ENCODE results near the gene KCTD15.

Gene KCTD15

DNA sequence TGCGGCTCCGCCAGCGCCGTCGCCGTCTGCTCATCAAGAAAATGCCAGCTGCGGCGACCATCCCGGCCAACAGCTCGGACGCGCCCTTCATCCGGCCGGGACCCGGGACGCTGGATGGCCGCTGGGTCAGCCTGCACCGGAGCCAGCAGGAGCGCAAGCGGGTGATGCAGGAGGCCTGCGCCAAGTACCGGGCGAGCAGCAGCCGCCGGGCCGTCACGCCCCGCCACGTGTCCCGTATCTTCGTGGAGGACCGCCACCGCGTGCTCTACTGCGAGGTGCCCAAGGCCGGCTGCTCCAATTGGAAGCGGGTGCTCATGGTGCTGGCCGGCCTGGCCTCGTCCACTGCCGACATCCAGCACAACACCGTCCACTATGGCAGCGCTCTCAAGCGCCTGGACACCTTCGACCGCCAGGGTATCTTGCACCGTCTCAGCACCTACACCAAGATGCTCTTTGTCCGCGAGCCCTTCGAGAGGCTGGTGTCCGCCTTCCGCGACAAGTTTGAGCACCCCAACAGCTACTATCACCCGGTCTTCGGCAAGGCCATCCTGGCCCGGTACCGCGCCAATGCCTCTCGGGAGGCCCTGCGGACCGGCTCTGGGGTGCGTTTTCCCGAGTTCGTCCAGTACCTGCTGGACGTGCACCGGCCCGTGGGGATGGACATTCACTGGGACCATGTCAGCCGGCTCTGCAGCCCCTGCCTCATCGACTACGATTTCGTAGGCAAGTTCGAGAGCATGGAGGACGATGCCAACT, 24.4 kb upstream of the KCTD15 start:
- no peak for DNase-seq

DNA sequence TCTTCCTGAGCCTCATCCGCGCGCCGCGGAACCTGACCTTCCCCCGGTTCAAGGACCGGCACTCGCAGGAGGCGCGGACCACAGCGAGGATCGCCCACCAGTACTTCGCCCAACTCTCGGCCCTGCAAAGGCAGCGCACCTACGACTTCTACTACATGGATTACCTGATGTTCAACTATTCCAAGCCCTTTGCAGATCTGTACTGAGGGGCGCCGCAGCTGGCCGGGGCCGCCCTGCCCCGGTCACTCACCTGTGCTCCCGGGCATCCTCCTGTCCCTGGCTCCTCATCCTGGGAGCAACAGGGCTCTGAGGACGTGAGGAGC, 23.9 kb upstream of the KCTD15 start:
- DNase-seq = no peak

DNA sequence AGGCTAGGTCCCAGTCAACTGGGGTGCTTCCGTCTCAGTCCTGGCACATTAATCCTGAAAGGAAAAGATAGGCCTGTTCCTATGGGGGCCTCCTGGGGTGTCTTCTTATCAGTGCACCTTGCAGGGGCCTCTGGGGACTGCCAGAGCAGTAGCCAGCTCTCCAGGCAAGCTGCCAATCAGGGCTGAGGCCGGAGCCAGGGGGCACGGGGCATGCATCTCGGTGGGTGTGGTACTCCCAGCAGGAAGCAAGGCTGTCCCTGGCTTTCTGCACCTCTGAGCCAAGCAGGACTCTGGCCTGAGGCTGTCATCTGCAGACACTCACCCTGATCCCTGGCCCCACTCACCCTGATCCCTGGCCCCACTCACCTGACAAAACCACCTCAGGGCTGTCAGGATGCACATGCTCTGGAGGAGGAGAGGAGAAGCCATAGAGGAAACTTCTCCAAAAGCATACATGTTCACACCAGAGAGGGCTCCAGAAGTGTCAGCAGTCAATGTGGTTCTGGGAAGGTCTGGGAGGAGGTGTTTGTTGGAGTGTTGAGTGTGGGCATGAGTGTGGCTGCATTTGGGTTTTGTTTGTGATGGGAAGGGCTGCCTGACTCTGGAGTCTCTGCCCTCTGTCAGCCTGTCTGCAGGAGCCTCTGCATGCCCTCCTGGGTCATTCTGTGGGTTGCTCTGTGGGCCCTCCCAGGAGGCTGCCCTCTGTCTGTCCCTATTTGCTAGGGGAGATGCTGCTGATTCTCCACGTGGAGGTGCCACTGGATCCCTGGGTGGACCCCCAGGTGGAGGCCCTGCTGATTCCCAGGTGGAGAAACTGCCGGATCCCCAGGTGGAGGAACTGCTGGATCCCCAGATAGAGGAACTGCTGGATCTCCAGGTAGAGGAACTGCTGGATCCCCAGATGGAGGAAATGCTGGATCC, 22.7 kb upstream of the KCTD15 start:
- no peak for DNase-seq

DNA sequence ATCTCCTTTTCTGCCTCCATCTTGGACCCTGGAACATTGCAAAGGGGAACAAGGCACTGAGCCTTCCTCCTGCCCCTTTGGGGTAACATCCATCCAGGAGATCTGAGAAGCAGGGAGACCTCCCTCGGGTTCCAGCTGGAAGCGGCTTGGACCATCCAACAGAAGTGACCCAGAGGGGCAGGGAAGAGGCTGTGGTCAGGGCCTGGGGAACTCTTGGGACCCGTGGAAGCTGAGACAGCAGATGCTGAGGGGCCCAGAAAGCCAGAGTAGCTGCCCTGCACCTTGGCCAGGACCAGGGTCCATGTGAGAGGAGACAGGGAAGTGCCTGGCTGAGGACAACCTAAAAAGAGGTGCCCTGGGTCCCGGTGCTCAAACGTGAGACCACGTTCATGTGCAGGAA, 21.9 kb upstream of the KCTD15 start:
- DNase-seq = no peak

DNA sequence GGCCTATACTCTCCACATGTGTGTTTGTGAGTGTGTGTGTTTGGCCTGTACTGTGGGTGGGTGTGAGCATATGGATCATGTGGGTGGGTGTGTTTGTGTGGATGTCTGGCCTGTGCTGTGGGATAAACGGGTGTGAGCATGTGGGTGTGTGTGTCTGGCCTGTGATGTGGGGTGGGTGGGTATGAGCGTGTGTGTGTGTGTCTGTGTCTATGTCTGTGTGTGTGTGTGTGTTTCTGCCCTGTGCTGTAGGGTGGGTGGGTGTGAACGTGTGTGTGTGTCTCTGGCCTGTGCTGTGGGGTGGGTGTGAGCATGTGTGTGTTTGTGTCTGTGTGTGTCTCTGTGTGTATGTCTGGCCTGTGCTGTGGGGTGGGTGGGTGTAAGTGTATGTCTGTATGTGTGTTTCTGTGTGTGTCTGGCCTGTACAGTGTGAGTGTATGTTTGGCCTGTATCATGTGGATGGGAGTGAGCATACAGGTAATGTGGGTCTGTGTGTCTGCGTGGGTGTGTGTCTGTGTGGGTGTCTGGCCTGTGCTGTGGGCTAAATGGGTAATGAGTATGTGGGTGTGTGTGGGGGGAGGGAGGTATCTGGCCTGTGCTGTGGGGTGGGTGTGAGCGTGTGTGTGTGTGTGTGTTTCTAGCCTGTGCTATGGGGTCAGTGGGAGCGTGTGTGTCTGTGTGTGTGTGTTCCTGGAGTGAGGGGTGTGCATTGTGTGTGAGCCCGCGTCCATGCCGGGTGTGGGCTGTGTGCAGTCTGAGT, 20.8 kb upstream of the KCTD15 start:
- no peak for DNase-seq

DNA sequence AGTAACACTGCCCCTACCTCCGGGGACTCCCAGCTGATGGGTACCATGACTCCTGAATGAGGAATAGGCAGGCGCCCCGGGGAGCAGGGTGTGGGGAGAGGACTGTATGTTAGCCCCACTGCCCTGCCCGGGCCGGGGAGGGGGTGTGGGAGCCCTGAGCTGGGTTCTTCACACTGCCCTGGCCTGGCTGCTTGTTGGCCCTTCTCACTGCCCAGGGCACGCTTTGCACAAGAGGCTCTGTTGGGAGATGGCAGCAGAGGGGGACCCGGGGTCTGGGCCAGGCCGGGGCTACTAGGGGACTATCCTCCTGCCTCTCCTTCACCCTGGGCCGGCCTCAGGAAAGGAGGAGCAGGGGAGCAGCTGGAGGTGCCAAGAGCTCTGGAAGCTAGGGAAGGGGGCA, 19.3 kb upstream of the KCTD15 start:
- no peak for DNase-seq

DNA sequence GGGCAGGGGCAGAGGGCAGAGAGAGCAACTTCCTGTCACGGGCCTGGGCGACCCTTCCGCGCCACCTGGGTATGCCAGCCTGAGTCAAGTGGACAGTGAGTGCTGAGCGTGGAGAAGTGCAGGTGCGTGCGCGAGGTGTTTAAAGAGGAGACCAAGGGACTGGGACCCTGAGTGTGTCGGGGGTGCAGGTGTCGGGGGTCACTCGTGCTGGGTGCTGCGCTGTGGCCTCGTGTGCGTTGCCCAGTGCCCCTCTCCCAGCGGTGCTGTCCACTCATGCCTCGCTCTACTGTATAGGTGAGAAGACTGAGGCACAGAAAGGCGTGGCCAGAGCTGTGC, 18.9 kb upstream of the KCTD15 start:
- DNase-seq = no peak

DNA sequence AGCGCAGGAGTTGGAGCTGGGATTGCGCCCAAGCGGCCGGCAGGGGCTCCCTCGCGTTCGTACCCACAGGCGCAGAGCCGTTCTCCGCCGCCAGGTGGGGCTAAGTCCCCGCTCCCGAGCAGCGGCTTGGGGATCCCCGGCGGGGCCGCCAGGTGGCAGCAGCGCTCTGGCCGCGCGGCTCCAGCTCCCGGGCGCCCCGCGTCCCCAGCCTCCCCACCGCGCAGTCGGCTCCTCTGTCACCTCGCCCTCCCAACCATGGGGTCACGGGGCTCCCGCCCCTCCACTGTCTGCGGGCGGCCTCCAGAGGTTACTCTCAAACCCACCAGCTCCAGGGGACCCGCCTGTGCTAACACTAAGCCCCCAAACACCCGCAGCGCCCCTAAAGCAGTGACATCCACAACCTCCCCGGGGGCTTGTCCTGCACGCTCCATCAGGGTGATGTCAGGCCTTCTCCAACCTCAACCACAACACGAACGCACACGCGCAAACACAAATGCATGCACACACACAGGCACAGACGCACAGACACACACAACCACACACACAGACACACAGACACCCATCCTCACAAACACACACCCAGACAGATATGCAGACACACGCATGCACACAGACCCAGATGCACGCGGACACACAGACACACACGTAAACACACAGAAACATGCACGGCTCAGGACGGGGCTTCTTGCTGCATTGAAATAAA, 18.4 kb upstream of the KCTD15 start:
- DNase-seq = peak; percentile 49 to 75

DNA sequence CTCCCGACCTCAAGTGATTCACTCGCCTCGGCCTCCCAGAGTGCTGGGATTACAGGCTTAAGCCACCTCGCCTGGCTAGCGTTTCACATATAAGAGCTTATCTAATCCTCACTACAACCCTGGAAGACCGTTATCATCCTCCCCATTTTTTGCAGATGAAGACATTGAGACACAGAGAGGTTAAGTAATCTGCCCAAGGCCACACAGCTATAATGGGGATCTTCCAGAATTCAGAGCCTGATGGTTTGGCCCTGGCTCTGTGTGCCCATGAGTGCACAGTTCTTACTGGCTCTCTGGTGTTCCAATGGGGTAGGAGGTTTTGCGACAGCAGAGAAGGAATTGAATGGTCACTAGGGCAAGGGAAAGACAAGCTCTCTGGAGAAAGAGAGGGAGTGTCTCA, 16.8 kb upstream of the KCTD15 start:
- no peak for DNase-seq

DNA sequence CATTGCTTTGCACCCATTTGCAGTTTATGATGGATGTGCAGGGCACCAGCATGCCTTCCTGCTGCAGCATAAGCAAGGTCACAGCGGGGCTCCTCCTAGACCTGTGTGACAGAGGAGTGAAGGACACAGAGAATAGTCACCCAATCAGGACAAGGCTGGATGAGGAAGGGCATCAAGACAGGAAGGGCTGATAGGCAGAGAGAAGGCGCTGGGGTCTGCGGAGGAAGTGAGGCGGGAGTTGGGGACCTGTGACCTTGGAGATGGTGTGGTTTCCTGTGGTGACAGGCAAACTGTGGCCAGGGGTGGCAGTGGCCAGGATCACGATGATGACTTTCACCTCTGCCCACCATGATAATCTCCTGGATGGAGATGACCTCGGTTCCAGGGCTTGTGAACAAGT, 16.4 kb upstream of the KCTD15 start:
- DNase-seq = no peak

DNA sequence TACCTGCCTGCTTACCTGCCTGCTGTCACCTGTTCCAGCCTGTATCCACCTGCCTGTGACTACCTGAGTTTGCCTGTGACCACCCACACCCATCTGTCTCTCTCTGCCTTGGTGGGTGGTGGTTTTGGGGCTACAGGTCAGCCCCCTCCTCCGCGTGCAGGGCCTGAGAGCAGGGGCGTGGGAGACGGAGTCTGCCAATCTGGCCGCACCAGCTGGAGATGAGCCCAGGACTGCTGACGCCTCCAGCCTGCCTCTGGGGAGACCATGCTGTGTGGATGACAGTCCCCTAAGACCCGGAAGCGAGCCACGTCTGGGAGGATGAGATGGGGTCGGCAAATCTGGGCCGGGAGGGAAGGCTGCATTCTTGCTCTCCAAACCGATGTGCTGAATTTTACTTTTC, 15.9 kb upstream of the KCTD15 start:
- DNase-seq = no peak

DNA sequence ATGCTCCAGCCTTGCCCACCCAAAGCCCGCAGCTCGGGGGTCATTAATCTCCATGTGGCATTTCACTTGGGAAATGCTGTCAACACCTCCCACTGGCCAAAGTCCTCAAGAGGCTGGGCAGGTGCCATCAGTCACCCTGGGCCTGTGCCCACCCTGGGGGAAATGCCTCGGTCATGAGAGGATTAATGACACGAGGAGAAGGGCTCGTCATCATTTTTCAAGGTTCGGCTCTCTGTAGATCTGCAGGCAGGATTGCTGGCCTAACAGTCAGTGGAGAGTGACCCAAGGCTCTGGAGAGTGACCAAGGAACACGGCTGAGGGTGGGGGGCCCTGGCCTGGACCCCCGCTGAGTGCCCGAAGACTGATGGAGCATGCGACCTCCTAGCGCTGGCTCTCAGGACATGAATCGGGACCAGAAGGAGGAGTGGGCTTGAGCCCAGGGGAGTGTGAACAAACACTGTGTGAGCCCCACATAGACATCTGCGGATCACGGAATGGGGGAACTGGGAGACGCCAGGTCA, 15.2 kb upstream of the KCTD15 start:
- no peak for DNase-seq

DNA sequence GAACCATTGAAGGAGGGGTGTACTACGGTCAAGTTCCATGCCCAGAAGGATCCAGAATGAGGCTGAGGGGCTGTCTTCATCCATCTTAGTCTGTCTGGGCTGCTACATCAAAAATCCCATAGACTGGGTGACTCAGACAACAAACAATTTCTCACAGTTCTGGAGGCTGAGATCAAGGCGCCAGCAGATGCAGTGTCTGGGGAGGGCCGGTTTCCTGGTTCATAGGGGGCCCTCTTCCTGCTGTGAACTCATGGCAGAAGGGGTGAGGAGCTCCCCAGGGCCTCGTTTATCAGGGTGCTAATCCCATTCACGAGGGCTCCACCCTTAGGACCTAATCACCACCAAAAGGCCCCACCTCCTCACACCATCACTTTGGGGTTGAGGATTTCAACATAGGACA, 14.7 kb upstream of the KCTD15 start:
- DNase-seq = no peak

DNA sequence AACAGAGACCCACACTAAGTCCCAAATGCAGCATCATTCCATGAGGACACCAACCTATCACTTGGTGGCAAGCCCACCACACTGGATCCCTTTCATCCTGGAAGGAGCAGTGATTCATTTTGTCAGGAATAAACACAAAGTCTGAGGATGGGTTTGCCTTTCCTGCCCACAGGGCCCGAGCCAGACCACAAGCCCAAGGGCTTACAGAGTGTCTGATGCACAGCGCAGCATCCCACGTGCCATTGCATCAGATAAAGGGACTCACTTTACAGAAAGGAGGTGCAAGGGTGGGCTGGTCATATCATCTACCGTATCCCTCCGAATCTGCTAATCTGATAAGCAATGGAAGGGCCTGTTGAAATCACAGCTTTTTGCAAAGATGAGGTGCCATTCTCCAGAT, 12.2 kb upstream of the KCTD15 start:
- no peak for DNase-seq

DNA sequence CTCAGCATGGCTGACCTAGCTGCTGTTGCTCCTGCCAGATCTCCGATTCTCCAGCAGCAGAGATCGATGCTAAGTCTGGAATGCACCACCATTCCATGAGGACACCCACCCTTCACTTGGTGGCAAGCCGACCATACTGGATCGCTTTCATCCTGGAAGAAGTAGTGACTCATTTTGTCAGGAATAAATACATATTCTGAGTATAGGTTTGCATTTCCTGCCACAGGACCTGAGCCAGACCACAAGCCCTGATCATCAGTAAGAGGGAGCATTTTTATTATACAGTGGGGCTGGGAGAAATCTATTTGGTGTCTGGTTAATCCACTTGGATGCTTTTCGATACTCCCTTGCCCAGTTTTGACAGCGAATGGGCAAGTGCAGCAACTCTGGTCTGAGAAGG, 10.9 kb upstream of the KCTD15 start:
- no peak for DNase-seq

DNA sequence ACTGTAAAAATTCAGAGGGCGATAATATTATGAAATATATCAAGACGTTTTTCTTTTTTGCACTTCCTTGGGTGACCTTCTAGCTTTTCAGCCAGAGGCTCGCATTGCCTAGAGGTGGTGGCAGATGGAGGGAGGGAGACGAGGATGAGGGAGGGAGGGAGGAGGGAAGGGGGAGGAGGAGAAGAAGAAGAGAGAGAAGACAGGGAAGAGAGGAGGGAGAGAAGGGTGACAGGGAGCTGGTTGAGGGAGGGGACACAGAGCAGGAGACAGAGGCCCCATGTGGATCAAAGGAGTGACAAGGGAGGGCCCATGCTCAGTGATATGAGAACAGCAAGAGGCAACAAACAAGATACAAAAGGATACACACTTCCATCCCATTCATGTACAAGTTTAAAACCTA, 8.0 kb upstream of the KCTD15 start:
- DNase-seq = no peak

DNA sequence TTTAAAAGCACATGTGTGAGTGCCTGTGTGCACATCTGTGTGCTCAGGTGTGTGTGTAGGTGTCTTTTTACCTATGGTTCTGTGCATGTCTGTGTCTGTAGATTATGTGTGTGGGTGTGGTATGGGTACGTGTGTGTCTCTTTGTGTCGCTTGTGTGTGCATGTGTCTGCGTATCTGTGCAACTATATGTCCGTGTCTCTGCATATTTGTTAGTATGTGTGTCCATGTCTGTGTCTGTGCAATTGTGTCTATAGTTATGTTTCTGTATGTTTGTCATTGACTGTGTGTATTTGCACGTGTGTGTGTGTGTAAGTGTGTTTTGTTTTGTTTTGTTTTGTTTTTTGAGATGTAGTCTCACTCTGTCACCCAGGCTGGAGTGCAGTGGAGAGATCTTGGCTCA, 7.3 kb upstream of the KCTD15 start:
- DNase-seq = no peak

DNA sequence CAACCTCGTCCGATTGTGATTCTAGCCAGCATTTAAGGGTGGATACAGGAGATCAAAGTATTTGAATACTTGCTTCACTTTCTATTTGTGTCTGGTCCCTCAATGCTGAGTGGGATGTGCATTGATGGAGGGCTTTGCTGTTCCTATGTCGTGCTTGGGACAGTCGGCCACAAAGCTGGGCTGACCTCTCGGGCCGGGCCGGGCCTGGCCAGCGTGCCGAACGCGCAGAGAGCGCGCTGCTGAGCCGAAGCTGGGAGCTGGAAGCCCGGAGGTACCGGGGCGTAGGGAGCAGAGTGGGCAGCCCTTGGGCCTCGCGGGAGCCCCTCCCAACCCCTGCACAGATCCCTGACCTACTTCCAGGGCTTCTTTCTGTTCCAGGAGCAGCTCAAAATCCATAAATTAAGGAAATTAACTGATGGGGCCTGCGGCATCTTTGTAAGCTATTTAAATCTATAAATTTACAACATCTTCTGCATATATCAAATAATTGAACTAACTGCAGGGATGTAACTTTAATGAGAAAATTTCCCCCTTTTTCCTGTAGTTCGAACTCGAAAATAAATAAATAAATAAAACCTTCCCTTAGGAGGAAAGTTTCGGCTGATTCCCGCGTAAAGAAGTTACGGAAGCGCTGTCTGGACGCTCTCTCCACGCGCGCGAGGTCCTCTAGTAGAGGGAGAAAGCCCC, 1.8 kb upstream of the KCTD15 start:
- no peak for DNase-seq

DNA sequence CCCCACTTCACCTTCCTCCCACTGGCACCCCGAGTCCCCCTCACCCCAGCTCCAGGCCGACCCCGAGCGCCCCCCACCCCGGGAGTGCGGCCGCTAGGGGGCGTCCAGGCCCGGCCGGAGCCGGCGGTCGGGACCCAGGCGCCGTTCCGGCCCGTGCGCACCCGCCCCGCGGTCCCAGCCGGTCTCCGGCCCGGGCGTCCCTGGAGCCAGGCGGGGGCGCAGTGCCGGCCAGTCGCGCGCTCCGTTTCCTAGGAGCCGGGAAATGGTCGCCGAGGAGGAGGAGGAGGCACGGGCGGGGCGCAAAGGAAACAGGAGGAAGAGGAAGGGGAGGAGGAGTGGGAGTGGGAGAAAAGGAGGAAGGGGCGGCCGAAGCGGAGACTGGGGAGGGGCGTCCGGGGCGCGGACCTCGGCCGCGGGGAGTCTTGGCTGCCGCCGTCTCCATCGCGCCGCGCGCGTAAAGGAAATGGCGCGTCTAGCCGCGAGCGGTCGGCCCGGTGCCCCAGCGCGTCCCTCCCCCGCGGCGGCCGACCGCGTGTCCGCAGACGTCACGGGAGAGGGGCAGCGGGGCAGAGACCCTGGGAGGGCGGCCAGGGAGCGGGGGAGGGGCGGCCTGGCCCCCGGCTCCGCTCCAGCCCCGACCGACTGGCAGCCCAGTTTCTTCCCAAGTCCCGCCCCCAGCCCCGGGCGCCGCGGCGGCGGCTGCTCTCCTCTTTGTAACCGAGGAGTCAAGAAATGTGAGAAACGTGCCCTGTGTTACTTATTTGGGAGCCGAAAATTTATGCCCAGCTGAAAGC, 1.1 kb upstream of the KCTD15 start:
- peak; percentile 59 to 67 for DNase-seq

DNA sequence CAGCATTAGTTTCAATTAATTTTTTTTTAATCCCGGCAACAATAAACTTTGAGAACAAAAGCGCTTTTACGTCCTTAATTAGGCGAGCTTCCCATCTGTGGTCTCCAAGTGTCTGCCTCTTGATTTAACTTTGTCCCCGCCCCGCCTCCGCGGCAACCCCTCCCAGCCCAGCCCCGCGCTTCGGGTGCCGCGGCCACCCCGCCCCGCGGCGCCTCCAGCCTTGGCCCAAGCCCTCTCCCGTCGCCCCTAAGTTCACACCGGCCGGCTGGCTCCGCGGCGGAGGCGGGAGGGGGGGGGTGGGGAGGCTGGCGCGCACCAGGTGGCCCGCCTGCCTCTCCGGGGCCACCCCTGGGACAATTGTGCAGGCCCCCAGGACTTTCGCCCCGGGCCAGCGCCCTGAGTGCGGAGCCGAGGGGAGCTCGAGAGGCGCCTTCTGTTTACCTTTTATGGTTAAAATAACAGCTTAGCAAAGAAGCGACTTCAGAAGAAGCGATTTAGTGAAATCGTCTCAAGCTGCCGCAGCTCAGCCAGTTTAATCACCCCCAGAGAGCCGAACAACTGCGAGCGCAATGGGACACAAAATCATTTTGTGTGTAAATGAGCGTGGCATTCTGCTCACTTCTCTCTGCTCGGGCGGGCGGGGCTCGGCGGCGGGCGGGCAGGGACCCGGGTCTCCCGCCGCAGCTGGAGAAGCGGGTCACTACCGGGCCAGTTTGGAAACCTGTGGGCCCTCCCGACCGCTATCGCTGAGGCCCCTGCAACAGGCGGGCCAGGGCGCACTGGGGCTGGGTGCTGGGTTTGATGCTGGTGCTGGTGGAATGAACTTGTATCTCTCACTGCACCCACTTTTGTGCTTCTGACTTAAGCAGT, 1.4 kb downstream of the KCTD15 start:
- DNase-seq = no peak
